Thoracic aorta (tissue), 2 donors: Measurements from ENCODE around the gene NOS1AP. TPM values are rescaled to one million over a fixed set of nuclear protein-coding genes. Genes with fewer than 3 reads are reported as not detected.
A peak's percentile ranks its signal among the peaks of the same experiment; 100 is the strongest.

Experiments used
- ATAC-seq: fragments of 150-250 bp; one replicate; pipeline ENCODE4 v1.8.0; 2017; ENCODE audit warnings: low read depth; ENCODE audit not compliant: insufficient number of reproducible peaks, low FRiP score
- DNase-seq: peaks from one replicate; pipeline ENCODE4 v3.0.0-alpha.2; 2020; ENCODE audit warnings: low spot score
- H3K27ac ChIP-seq, 2 donors: fragments of 200-600 bp; sonication (generic); 1 replicate in 1 of 2; 2 replicates in 1 of 2; pipeline ENCODE4 v1.5.1; 2016; ENCODE audit warnings: mild to moderate bottlenecking in 2 of 2, moderate library complexity in 2 of 2
- H3K27me3 ChIP-seq: fragments of 200-600 bp; sonication (generic); replicated peaks from 2 replicates; pipeline ENCODE4 v1.6.0; 2016; ENCODE audit warnings: mild to moderate bottlenecking; ENCODE audit not compliant: insufficient read depth
- H3K36me3 ChIP-seq: fragments of 200-600 bp; sonication (generic); one replicate; pipeline ENCODE4 v1.5.1; 2016
- H3K4me1 ChIP-seq, 2 donors: fragments of 200-600 bp; sonication (generic); 1 replicate in 1 of 2; 2 replicates in 1 of 2; pipeline versions ENCODE4 v1.5.1 to v1.6.0; 2016; ENCODE audit warnings: low read depth in 2 of 2, mild to moderate bottlenecking in 1 of 2; ENCODE audit not compliant: control insufficient read depth in 1 of 2
- H3K4me3 ChIP-seq: fragments of 200-600 bp; sonication (generic); 2 replicates; pipeline ENCODE4 v1.5.1; 2016; ENCODE audit warnings: mild to moderate bottlenecking
- H3K9me3 ChIP-seq: fragments of 200-600 bp; sonication (generic); 2 replicates; pipeline ENCODE4 v1.5.1; 2016
- total RNA-seq, 2 donors: library from RNA; depleted of rRNA; stranded (reverse); fragments of >200 nt; gene quantifications; one replicate each; pipeline versions ENCODE4 v1.1.0 to v1.2.3, GENCODE V29; 2016
- TF ChIP-seq, protein P1 (sequence below): fragments of 200-600 bp; sonication (generic); IDR thresholded peaks from one replicate; pipeline ENCODE4 v1.5.1; 2019; ENCODE audit warnings: antibody characterized with exemption

The NOS1AP gene
- total RNA-seq, 2 donors from 2014 or later, result 6.3 to 12.2 TPM

DNA sequence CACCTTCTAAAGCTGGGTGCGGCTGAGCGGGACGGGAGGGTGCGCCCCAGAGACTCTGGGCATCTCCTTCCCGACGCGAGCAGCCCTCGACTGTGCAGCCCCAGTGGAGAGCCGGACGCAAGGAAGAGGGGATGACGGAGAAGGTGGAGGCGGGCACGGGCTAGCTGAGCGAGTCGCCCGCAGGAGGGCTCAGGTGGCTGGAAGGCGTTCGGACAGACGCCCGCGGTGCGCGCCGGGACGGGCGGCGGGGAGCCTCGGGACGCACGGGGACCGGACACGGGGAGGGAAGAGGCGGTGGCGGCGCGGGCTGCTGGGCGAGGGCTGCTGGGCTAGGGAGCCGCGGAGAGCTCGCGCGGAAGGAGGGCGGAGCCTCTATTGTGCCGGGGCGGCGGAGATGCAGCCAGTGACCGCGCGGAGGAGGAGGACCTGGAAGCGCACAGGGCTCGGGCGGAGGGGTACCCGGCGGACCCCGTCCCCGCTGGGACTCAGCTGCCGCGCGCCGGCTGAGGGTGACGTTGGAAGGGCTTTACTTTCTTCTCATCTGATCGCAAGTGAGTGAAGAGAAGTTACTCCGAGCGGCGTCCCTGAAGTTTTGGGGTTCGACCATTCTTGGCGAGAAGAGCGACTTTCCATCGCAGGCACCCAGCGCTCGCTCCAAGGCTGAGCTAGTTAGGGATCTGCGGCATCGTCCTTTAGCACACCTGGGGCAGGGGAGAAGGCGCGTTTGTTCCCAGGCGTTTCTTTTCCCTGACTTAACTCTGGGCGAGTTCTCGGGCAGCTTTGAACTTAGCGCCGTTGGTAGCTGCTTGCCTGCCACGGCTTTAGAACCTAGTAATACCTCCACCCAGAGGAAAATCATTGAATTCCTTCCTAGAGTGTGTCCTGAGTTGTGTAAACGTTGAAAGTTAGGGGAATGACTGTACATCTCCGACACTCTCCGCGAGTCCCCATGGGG, 45.7 kb upstream of the NOS1AP start, which contains the start of gene OLFML2B:
Gene OLFML2B, minus strand, starts transcription at position 323 of the 955 bp plus-strand sequence. CDS start 439 bp downstream, outside the sequence.
- no peak for DNase-seq
- H3K27ac ChIP-seq, result peak within 1 kb of the TSS; percentile 71 to 78
- H3K27me3 ChIP-seq, result no peaks in the 10 kb centered on the region
- peak within 1 kb of the TSS; percentile 88 for H3K4me3 ChIP-seq
- no peaks in the 10 kb centered on the region for H3K9me3 ChIP-seq
- H3K36me3 ChIP-seq, result no peaks in the 10 kb centered on the region
- ATAC-seq, result peak; percentile 50
- TF ChIP-seq, protein P1, sequence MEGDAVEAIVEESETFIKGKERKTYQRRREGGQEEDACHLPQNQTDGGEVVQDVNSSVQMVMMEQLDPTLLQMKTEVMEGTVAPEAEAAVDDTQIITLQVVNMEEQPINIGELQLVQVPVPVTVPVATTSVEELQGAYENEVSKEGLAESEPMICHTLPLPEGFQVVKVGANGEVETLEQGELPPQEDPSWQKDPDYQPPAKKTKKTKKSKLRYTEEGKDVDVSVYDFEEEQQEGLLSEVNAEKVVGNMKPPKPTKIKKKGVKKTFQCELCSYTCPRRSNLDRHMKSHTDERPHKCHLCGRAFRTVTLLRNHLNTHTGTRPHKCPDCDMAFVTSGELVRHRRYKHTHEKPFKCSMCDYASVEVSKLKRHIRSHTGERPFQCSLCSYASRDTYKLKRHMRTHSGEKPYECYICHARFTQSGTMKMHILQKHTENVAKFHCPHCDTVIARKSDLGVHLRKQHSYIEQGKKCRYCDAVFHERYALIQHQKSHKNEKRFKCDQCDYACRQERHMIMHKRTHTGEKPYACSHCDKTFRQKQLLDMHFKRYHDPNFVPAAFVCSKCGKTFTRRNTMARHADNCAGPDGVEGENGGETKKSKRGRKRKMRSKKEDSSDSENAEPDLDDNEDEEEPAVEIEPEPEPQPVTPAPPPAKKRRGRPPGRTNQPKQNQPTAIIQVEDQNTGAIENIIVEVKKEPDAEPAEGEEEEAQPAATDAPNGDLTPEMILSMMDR, result peak; percentile 32
- H3K4me1 ChIP-seq, result peaks cover 27 to 55% of the 10 kb centered on the region in 2 donors

DNA sequence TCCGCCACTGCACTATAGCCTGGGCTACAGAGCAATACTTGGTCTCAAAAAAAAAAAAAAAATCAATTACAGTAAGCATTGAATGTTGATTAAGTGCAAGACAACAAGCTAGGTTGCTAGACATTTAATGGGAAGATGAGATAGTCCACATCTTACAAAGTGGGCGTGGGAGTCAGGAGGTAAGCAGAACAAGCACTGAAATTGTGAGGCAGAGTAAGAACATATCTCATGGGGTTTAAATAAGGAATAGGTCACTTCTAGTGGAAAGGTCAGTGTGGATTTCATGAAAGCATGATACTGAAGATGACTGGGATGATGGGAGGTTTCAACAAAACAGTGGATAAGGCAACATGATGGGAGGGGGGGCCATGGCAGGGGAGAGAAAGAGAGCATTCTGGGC, 44.0 kb upstream of the NOS1AP start:
- Histone ChIP-seq H3K36me3 (no peaks in the 10 kb centered on the region), H3K27ac (no peak overlapping the region), H3K27me3 (no peaks in the 10 kb centered on the region), H3K4me3 (no peak overlapping the region), H3K4me1 (peaks cover 12 to 45% of the 10 kb centered on the region in 2 donors), H3K9me3 (no peaks in the 10 kb centered on the region)
- TF ChIP-seq, protein P1, result no peak
- ATAC-seq (no peak), DNase-seq (no peak)

DNA sequence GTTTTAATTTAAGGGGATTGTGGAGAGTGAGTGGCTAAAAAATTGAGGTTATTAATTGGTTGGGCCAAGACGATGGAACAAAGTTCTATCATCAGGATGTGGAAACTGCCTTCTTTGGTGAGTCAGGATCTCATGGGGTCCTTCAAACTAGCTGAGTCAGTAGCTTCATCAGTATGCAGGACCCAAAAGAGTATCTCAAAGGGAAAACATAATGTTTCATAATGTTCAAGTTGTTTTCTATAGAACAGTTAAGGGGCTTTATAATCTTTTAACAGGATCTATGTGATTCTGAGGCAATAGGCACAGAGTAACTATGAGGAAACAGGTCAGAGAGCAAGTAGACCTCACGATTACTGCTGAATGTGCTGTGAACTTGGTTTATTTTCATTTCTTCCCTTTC, 42.6 kb upstream of the NOS1AP start:
- Histone ChIP-seq H3K27ac (no peak overlapping the region), H3K4me1 (peaks cover 2 to 32% of the 10 kb centered on the region in 2 donors), H3K9me3 (no peaks in the 10 kb centered on the region), H3K27me3 (no peaks in the 10 kb centered on the region), H3K4me3 (no peak overlapping the region), H3K36me3 (no peaks in the 10 kb centered on the region)
- DNase-seq, result no peak
- no peak for ATAC-seq
- TF ChIP-seq, protein P1, result no peak

DNA sequence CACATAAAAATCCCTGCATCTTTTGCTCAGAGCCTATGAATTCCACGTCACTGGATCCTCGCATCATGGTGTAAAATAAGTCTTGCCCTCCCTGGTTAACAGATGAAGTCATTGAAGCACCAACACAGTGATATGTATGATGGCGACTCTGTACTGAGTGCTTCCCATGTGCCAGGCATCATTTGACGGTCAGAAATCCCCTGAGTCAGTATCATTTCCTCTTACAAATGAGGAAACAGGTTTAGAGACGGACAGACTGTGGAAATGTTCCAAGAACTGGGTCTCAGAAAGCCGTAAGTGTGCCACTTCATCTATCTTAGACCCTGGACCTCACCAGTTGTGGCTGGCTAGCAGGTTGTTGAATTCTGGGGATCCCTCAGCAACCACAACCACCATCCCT, 40.8 kb upstream of the NOS1AP start:
- DNase-seq (no peak), ATAC-seq (no peak)
- TF ChIP-seq, protein P1, result no peak
- H3K9me3 ChIP-seq, result no peaks in the 10 kb centered on the region
- peaks cover 6 to 26% of the 10 kb centered on the region in 2 donors for H3K4me1 ChIP-seq
- H3K27ac ChIP-seq, result no peak overlapping the region
- H3K4me3 ChIP-seq, result peak overlapping the region; percentile 7
- no peaks in the 10 kb centered on the region for H3K36me3 ChIP-seq
- no peaks in the 10 kb centered on the region for H3K27me3 ChIP-seq

DNA sequence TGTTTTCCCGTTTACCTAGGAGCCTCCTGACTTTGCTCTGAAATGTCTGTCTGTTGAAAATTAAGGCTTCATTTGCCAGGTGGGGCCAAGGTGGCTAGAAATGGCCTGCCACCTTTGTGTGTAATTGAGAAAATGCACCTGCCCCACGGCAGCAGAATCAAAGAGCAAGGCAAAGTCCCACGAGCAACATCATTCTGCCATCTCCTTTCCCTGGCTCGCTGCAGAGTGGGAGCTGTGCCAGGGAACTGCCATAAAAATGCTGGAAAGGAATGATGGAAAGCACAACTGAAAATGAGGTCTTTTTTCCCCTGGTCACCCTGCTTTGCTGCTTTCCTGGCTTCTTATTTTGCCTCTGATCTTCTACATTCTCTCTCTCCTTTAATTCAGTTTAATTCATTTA, 40.3 kb upstream of the NOS1AP start:
- Histone ChIP-seq H3K36me3 (no peaks in the 10 kb centered on the region), H3K4me3 (peak overlapping the region; percentile 7), H3K27ac (no peak overlapping the region), H3K4me1 (peaks cover 10 to 30% of the 10 kb centered on the region in 2 donors), H3K27me3 (no peaks in the 10 kb centered on the region), H3K9me3 (no peaks in the 10 kb centered on the region)
- DNase-seq, result no peak
- no peak for ATAC-seq
- TF ChIP-seq, protein P1, result no peak
